Neuron (in vitro differentiated cells): ENCODE measurements around the gene REG1B.

Experiments
- H2AFZ ChIP-seq: one replicate; pipeline ENCODE4 v1.6.1; 2013; ENCODE audit warnings: low read depth, mild to moderate bottlenecking, inconsistent platforms, low read length, moderate library complexity
- H3K27me3 ChIP-seq: one replicate; pipeline ENCODE4 v1.6.1; 2013; ENCODE audit warnings: low read length; ENCODE audit not compliant: insufficient read depth
- H3K36me3 ChIP-seq: one replicate; pipeline ENCODE4 v1.6.1; 2013; ENCODE audit warnings: low read length; ENCODE audit not compliant: insufficient read depth
- H3K4me1 ChIP-seq: one replicate; pipeline ENCODE4 v1.6.1; 2013; ENCODE audit warnings: low read length; ENCODE audit not compliant: insufficient read depth
- H3K4me3 ChIP-seq: 2 replicates; pipeline ENCODE4 v1.5.1; 2013; ENCODE audit warnings: mild to moderate bottlenecking, low read length, moderate library complexity
- H3K9me3 ChIP-seq: one replicate; pipeline ENCODE4 v1.6.1; 2013; ENCODE audit warnings: low read length

The REG1B gene

DNA sequence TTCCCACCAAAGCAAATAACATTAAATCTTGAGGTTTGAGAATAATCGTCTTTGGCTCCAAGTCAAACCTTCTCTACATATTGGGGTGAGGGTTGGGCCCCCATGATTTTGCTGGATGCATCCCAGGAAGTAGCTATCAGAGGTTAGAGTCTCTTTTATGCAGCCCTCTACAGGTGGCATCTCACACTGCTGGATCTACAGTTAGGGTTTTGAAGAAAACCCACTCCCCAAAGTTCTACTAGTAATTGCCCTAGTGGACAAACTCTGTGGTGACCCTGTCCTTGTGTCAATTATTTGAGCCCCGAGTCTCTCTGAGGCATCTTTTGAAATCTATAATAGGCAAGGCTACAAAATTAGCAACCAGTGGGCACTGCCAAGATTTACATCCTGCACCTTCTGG, 17.5 kb upstream of the REG1B start:
- no peak overlapping the region for H3K4me3 ChIP-seq
- no peaks in the 10 kb centered on the region for H3K27me3 ChIP-seq
- no peaks in the 10 kb centered on the region for H3K9me3 ChIP-seq
- no peaks in the 10 kb centered on the region for H3K36me3 ChIP-seq
- no peak overlapping the region for H2AFZ ChIP-seq
- no peaks in the 10 kb centered on the region for H3K4me1 ChIP-seq

DNA sequence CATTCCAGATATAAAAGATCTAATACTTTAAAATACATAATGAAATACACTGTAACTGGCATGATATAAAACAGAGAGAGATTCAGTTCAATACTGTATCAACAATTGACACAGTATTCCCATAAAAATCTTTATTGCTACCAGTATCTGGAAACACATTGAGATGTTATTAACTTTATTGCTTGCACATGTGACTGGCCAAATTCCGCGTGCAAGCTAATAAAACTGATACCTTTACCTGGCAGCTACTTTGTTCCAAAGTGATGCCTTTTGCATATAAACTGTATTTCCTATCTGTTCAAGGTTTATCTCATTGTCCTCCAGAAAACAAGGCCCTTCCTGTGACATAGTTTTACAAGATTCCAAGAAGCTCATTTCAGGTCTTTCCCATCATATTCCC, 15.4 kb upstream of the REG1B start:
- H3K4me1 ChIP-seq = no peaks in the 10 kb centered on the region

DNA sequence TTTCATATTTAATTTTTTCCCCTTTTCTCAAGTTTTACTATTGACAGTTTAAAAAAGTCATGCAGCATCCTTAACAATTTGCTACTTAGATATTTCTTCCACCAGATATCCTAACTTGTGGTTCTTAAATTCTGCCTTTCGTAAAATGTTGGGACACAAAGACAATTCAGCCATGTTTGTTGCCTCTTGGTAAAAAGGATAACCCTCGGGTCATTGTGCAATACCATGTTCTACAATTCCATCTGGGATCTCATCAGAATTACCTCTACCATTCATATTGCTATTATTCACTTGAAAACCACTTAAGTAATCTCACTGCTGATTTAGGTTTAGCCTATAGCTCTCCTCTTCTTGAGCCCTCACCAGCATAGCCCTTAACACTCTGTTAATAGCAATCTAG, 13.2 kb upstream of the REG1B start:
- H3K36me3 ChIP-seq = no peaks in the 10 kb centered on the region
- H2AFZ ChIP-seq = no peak overlapping the region
- H3K9me3 ChIP-seq = no peaks in the 10 kb centered on the region
- H3K27me3 ChIP-seq = no peaks in the 10 kb centered on the region
- H3K4me3 ChIP-seq = no peak overlapping the region
- no peaks in the 10 kb centered on the region for H3K4me1 ChIP-seq

More for the DNA sequence above, 15.4 kb upstream of the REG1B start:
- no peak overlapping the region for H2AFZ ChIP-seq
- no peaks in the 10 kb centered on the region for H3K36me3 ChIP-seq
- no peaks in the 10 kb centered on the region for H3K27me3 ChIP-seq
- no peaks in the 10 kb centered on the region for H3K9me3 ChIP-seq
- H3K4me3 ChIP-seq = no peak overlapping the region

DNA sequence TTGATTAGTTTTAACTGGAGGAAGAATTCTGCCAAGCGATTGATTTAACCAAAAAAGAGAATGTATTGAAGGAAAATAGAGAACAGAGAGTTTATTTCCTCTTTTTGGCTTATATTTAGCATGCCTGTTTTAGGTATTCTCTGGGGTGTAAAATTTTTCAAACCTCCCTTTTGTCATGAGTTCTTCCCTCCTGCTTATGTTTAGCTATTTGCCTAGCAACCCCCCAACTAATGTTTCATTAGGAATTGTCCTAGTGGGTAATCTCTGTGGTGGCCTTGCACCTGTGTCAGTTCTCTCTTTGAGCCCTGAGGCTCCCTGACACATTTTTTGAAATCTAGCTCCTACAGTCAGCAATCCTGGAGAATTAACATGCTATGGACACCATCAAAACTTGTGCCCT, 12.5 kb upstream of the REG1B start:
- H3K27me3 ChIP-seq = no peaks in the 10 kb centered on the region
- no peak overlapping the region for H3K4me3 ChIP-seq
- no peaks in the 10 kb centered on the region for H3K9me3 ChIP-seq
- H3K36me3 ChIP-seq = no peaks in the 10 kb centered on the region
- no peaks in the 10 kb centered on the region for H3K4me1 ChIP-seq
- H2AFZ ChIP-seq = no peak overlapping the region

DNA sequence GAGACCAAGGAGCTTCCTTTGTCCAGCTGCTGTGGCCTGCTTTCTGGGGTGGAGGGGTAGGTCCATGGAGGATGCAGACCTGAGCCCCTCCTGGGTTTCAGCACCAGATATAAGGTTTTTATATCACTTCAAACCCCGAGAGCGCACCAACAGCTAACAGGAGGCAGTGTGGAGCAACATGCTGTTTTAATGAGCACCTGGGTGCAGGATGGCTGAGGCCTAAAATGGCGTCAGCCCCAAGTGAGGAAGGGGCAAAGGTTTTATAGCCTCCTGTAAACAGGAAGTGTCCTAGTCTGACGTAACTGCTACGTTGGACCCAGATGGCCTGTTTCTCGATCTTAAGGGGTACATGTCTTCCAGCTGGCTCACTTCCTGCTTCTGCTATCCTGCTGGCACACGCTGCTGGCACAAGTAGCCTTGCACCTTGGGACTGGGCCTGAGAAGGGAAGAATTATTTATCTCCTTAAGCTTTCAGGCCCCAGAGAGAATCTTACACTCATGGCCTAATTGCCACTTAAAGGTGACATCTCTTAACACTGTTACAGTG, 11.4 kb upstream of the REG1B start:
- Histone ChIP-seq H3K36me3 (no peaks in the 10 kb centered on the region), H3K27me3 (no peaks in the 10 kb centered on the region), H3K4me3 (no peak overlapping the region), H3K9me3 (no peaks in the 10 kb centered on the region), H2AFZ (no peak overlapping the region), H3K4me1 (no peaks in the 10 kb centered on the region)

DNA sequence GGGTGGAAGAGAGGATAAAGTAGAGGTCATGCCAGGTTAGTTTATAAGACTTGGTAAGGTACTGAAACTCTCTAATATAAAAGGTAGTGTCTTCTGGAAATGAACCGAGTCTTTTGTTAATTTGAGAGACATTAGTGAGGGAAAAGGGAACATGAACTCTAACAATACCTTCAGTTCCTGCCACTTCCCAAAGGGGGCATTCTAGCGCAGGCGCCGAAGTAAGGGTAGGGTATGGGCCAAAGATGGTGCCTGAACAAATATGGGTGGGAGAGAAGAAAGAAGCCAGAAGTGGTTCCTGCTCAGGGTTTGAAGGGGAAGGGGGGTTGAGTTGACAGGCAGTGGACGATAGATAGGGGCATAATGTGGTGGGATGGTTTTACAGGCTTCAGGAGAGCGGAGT, 10.1 kb upstream of the REG1B start:
- Histone ChIP-seq H3K4me3 (no peak overlapping the region), H3K36me3 (no peaks in the 10 kb centered on the region), H2AFZ (no peak overlapping the region), H3K4me1 (no peaks in the 10 kb centered on the region), H3K27me3 (no peaks in the 10 kb centered on the region), H3K9me3 (no peaks in the 10 kb centered on the region)

DNA sequence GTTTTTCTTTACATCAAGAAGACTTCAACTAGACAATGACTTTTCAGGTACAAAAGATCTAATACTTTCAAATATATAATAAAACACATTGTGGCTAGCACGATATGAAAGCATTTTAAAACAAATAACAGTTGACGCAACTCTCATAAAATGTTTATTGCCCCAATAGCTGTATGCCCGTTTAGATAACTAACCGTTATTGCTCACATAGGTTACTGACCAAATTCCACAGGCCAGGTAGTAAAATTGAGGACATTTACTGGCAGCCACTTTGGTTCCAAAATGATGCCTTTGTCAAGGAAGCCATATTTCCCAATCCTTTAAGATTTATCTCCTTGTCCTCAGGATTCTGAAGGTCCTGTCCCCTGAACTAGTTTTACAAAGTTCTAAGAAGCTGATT, 2.9 kb upstream of the REG1B start:
- H3K4me3 ChIP-seq = no peak overlapping the region
- H3K36me3 ChIP-seq = no peaks in the 10 kb centered on the region
- no peaks in the 10 kb centered on the region for H3K4me1 ChIP-seq
- H3K27me3 ChIP-seq = no peaks in the 10 kb centered on the region
- H3K9me3 ChIP-seq = no peaks in the 10 kb centered on the region
- no peak overlapping the region for H2AFZ ChIP-seq

DNA sequence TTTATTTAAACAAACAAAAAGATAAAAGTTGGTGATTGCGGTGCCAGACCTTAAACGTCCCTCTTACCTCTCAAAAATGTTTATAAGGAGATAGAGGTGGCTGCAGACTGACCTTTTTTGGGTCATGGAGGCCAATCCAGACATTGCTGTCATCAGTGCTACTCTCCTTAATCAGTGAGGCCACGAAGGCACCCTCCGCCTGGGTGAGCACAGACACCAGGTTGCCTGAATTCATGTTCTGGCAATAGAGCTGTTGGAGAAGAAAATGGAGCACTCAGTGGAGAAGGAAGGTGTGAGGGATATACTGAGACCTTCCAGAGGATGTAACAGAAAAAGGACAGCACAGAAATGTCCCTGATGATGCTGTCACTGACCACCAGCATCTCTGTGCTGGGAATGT, 1.5 kb downstream of the REG1B start:
- Histone ChIP-seq H3K27me3 (no peaks in the 10 kb centered on the region), H3K4me1 (peaks cover 5% of the 10 kb centered on the region), H3K4me3 (no peak overlapping the region), H3K36me3 (no peaks in the 10 kb centered on the region), H2AFZ (no peak overlapping the region), H3K9me3 (no peaks in the 10 kb centered on the region)

DNA sequence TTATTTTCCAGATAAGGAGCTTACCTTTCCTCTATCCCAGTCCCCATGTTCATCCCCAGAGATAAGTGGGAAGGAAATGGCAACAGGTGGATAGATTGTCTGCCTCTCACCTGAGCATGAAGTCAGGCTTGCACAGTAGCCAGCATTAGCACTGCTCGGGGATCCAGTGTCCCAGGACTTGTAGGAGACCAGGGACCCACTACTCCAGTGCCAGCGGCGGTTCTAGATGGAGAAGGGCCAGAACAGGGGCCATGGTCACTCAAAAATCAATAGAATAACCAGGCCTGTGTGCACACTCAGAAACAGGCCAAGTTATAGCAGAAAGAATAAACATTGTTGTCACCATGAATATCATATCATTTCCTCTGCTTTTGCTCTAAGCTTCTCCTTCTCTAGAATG, 2.4 kb downstream of the REG1B start:
- Histone ChIP-seq H3K4me3 (no peak overlapping the region), H3K4me1 (peaks cover 5% of the 10 kb centered on the region), H2AFZ (no peak overlapping the region), H3K9me3 (no peaks in the 10 kb centered on the region), H3K36me3 (no peaks in the 10 kb centered on the region), H3K27me3 (no peaks in the 10 kb centered on the region)

DNA sequence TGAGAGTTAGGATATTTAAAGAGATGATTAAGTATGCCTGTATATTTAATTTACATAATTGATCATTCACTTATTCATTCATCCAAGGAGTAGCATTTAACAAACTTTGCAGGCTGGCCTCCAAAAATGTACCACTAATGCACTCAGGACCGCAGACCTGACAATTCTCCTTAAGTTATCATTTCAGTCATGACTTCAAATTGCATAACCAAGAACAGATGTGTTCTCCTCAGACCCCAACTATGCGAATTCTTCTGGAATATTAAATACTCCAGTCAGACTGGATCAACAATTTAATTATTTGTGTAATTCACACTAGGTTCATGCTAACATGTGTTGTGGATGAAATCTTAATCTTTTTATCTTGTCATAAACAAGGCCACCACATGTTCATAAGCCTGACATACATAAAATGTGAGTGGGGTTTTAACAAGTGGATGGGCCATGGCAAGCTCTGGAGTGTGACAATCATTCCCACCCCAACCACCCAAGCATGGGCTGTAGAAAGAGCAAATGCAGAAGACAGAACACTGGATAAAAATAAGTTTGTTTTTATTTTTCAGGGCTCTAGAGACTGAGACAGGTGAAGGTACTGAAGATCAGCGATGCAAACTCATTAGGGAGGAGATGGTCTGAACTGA, 3.2 kb downstream of the REG1B start:
- Histone ChIP-seq H3K27me3 (no peaks in the 10 kb centered on the region), H3K36me3 (no peaks in the 10 kb centered on the region), H3K4me3 (no peak overlapping the region), H3K9me3 (no peaks in the 10 kb centered on the region), H3K4me1 (peaks cover 5% of the 10 kb centered on the region), H2AFZ (no peak overlapping the region)

DNA sequence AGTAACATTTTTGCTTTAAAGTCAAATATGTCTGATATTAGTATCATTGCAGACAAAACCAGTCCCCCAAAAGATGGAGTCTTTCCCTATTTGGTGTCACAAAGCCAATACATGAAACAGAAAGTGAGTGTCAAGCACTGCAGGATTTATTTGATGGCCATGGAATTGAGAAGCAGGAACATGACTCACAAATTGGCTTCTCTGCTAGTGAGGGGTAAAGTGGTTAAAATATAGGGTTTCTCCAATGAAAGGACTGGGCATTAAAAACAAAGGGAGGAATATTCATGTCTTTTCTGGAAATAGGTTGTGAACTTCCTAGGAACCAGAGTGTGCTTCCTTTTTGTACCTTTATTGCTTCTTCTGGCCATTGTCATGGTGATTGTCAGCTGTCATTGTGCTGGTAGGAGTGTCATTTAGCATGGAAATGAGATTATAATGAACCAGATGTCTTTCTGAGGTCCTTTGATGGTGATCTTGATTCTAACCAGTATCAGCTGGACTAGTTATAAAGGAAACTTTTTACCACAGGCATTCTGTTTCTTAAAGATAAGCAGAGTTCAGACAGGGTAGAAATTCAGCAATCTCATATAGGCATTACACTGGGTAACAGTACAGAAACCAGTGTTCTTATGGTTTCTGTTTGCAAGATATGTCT, 4.1 kb downstream of the REG1B start:
- H3K4me3 ChIP-seq = no peak overlapping the region
- no peaks in the 10 kb centered on the region for H3K9me3 ChIP-seq
- no peaks in the 10 kb centered on the region for H3K27me3 ChIP-seq
- no peak overlapping the region for H2AFZ ChIP-seq
- no peaks in the 10 kb centered on the region for H3K36me3 ChIP-seq
- peaks cover 5% of the 10 kb centered on the region for H3K4me1 ChIP-seq

DNA sequence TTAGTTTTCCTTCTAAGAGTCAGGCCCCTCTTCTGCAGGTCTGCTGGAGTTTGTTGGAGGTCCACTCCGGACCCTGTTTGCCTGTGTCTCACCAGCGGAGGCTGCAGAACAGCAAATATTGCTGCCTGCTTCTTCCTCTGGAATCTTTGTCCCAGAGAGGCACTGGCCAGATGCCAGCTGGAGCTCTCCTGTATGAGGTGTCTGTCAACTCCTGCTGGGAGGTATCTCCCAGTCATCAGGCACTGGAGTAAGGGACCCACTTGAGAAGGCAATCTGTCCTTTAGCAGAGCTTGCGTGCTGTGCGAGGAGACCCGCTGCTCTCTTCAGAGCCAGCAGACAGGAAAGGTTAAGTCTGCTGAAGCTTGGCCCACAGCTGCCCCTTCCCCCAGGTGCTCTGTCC, 4.8 kb downstream of the REG1B start:
- H3K36me3 ChIP-seq = no peaks in the 10 kb centered on the region
- no peaks in the 10 kb centered on the region for H3K9me3 ChIP-seq
- H2AFZ ChIP-seq = no peak overlapping the region
- no peaks in the 10 kb centered on the region for H3K27me3 ChIP-seq
- H3K4me3 ChIP-seq = no peak overlapping the region
- H3K4me1 ChIP-seq = peaks cover 5% of the 10 kb centered on the region

DNA sequence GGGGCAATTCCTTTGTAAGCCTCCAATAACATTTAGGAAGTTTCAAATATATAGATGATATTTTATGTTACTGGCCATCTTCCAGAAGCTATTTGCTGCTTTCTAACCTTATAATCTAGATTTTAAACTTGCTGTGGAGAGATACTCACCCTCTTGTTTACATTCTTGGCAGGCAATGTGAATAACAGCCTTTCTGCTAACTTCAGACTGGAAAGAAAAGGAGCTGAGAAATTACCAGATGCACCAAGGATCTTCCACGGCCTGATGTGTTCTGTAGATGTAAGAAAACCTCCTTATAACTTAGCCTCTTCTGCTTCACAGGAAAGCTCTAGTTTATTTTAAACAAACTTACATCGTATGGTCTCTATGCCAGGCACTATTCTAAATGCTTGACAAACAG, 16.7 kb downstream of the REG1B start:
- no peak overlapping the region for H2AFZ ChIP-seq
- no peaks in the 10 kb centered on the region for H3K36me3 ChIP-seq
- H3K4me3 ChIP-seq = no peak overlapping the region
- no peaks in the 10 kb centered on the region for H3K27me3 ChIP-seq
- no peaks in the 10 kb centered on the region for H3K9me3 ChIP-seq
- H3K4me1 ChIP-seq = no peaks in the 10 kb centered on the region

DNA sequence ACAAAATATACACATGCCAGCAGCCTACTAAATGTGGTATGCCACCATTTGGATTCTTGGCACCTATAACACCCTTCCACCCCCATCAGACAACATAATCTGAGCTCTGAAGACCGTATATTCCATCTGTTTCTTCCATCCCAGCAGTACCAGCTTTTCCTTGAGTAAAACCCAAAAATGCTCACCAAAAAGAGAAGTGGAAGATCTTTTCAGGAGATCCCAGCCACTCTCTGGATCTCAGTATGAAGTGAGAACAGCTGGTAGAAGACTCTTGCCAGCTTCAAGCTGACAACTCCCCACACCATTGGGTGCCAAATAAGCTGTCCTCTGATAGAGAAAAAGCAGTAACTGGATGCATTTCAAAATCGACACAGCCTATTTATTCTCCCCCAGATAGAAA, 22.6 kb downstream of the REG1B start:
- Histone ChIP-seq H3K4me1 (no peaks in the 10 kb centered on the region), H3K36me3 (no peaks in the 10 kb centered on the region), H3K4me3 (no peak overlapping the region), H3K27me3 (no peaks in the 10 kb centered on the region), H3K9me3 (no peaks in the 10 kb centered on the region), H2AFZ (no peak overlapping the region)
